DOHH2 (cell line): ENCODE results near the gene DNAI1.

Experiments
- H3F3A ChIP-seq: fragments of 200-600 bp; sonication (generic), shearing (Covaris generic); 2 replicates; pipeline ENCODE4 v1.6.0; 2016; ENCODE audit warnings: antibody characterized with exemption, mild to moderate bottlenecking; ENCODE audit not compliant: control insufficient read depth, insufficient read depth
- H3K27ac ChIP-seq: fragments of 200-600 bp; sonication (generic); 2 replicates; pipeline ENCODE4 v1.5.1; 2014; ENCODE audit warnings: low read depth, mild to moderate bottlenecking, low read length, moderate library complexity
- H3K27me3 ChIP-seq: fragments of 200-600 bp; sonication (generic); 2 replicates; pipeline ENCODE4 v1.6.1; 2014; ENCODE audit warnings: mild to moderate bottlenecking, low read length, mixed read lengths; ENCODE audit not compliant: control insufficient read depth
- H3K36me3 ChIP-seq: fragments of 200-600 bp; sonication (generic); 2 replicates; pipeline ENCODE4 v1.6.1; 2014; ENCODE audit warnings: mild to moderate bottlenecking, low read length, moderate library complexity, mixed read lengths; ENCODE audit not compliant: control insufficient read depth
- H3K4me1 ChIP-seq: fragments of 200-600 bp; sonication (generic); 2 replicates; pipeline ENCODE4 v1.6.1; 2014; ENCODE audit warnings: mild to moderate bottlenecking, low read length, mixed read lengths; ENCODE audit not compliant: control insufficient read depth
- H3K4me2 ChIP-seq: fragments of 200-600 bp; sonication (generic); 2 replicates; pipeline ENCODE4 v1.6.0; 2014; ENCODE audit warnings: mild to moderate bottlenecking, low read length, moderate library complexity
- H3K4me3 ChIP-seq: fragments of 200-600 bp; sonication (generic); 2 replicates; pipeline ENCODE4 v1.5.1; 2014; ENCODE audit warnings: mild to moderate bottlenecking, low read length, mixed read lengths
- H3K79me2 ChIP-seq: fragments of 200-600 bp; sonication (generic); 2 replicates; pipeline ENCODE4 v1.6.1; 2014; ENCODE audit warnings: mild to moderate bottlenecking, low read length, mixed read lengths; ENCODE audit not compliant: control insufficient read depth
- H3K9me2 ChIP-seq: fragments of 200-600 bp; sonication (generic); replicated peaks from 2 replicates; pipeline ENCODE4 v1.6.1; 2014; ENCODE audit warnings: mild to moderate bottlenecking, low read length, mixed read lengths; ENCODE audit not compliant: control insufficient read depth
- H3K9me3 ChIP-seq: fragments of 200-600 bp; sonication (generic); 2 replicates; pipeline ENCODE4 v1.6.1; 2014; ENCODE audit warnings: antibody characterized with exemption, low read length, mixed read lengths; ENCODE audit not compliant: control insufficient read depth, insufficient read depth
- H4K20me1 ChIP-seq: fragments of 200-600 bp; sonication (generic); 2 replicates; pipeline ENCODE4 v1.6.0; 2014; ENCODE audit warnings: low read depth, mild to moderate bottlenecking, antibody characterized with exemption, low read length, moderate library complexity; ENCODE audit not compliant: control insufficient read depth, insufficient read depth
- CTCF ChIP-seq: fragments of 200-600 bp; sonication (generic); IDR thresholded peaks from one replicate; pipeline ENCODE4 v1.5.1; 2014; ENCODE audit warnings: antibody characterized with exemption, mild to moderate bottlenecking, low read depth, low read length; ENCODE audit not compliant: poor library complexity, severe bottlenecking
- EZH2phosphoT487 ChIP-seq: fragments of 200-600 bp; sonication (generic); IDR thresholded peaks from 2 replicates; pipeline ENCODE4 v1.6.1; 2017; ENCODE audit warnings: borderline replicate concordance, mild to moderate bottlenecking, antibody characterized with exemption, low read length, moderate library complexity, mixed read lengths

The DNAI1 gene

GRCh38 chr9:34568774-34569173 lies 110.2 kb downstream of the DNAI1 start:
- H3K79me2 ChIP-seq, result no peaks in the 10 kb centered on the region
- no peaks in the 10 kb centered on the region for H3K9me3 ChIP-seq
- TF ChIP-seq EZH2phosphoT487 (no peak), CTCF (no peak)
- no peak overlapping the region for H3K4me2 ChIP-seq
- H3K4me1 ChIP-seq, result no peaks in the 10 kb centered on the region
- no peaks in the 10 kb centered on the region for H3K9me2 ChIP-seq
- no peak overlapping the region for H3K4me3 ChIP-seq
- H3K27me3 ChIP-seq, result peaks cover 29% of the 10 kb centered on the region
- H4K20me1 ChIP-seq, result no peaks in the 10 kb centered on the region; the same call in 1 of the 2 replicates
- H3K27ac ChIP-seq, result no peak overlapping the region
- H3F3A ChIP-seq, result no peaks in the 10 kb centered on the region
- H3K36me3 ChIP-seq, result no peaks in the 10 kb centered on the region

DNA sequence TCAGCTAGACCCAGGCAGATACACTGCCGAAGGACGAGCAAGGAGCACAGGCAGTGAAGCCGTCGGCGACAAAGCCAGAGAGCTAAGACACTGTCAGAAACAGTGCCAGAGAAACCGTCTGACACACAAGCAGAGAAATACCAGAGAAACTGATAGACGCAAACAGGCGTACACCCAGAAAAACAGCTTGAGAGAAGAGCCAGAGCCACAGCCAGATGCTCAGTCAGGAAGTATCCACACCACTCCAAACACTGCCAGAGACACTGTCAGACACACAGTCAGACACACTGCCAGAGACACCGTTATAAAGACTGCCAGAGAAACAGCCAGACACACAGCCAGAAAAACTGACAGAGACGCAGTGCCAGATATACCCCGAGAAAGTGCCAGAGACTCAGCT lies 111.8 kb downstream of the DNAI1 start:
- H4K20me1 ChIP-seq, result no peaks in the 10 kb centered on the region; the same call in 1 of the 2 replicates
- H3K9me3 ChIP-seq, result no peaks in the 10 kb centered on the region
- no peaks in the 10 kb centered on the region for H3K4me1 ChIP-seq
- no peaks in the 10 kb centered on the region for H3K36me3 ChIP-seq
- H3F3A ChIP-seq, result no peaks in the 10 kb centered on the region
- H3K27ac ChIP-seq, result no peak overlapping the region
- H3K79me2 ChIP-seq, result no peaks in the 10 kb centered on the region
- TF ChIP-seq CTCF, result no peak
- no peak for TF ChIP-seq EZH2phosphoT487
- no peak overlapping the region for H3K4me3 ChIP-seq
- peaks cover 28% of the 10 kb centered on the region for H3K27me3 ChIP-seq
- H3K4me2 ChIP-seq, result no peak overlapping the region
- H3K9me2 ChIP-seq, result no peaks in the 10 kb centered on the region
